Subcutaneous adipose tissue (tissue), 4 donors: ENCODE results near the gene NTRK1. TPM values are rescaled to one million over a fixed set of nuclear protein-coding genes. Genes with fewer than 3 reads are reported as not detected.

Experiments
- total RNA-seq, 4 donors: library from RNA; depleted of rRNA; stranded (reverse); fragments of >200 nt; gene quantifications; one replicate each; pipeline ENCODE4 v1.1.0, GENCODE V29; 2016
- TF ChIP-seq, protein P1 (sequence below): fragments of 450-650 bp; IDR thresholded peaks from one replicate; pipeline ENCODE4 v1.5.1; 2016; ENCODE audit warnings: low read depth, mild to moderate bottlenecking, control low read depth, antibody characterized with exemption, moderate library complexity

NTRK1 gene
- total RNA-seq, 4 donors from 2014 or later: 0.49 to 0.85 TPM; not detected in 2

DNA sequence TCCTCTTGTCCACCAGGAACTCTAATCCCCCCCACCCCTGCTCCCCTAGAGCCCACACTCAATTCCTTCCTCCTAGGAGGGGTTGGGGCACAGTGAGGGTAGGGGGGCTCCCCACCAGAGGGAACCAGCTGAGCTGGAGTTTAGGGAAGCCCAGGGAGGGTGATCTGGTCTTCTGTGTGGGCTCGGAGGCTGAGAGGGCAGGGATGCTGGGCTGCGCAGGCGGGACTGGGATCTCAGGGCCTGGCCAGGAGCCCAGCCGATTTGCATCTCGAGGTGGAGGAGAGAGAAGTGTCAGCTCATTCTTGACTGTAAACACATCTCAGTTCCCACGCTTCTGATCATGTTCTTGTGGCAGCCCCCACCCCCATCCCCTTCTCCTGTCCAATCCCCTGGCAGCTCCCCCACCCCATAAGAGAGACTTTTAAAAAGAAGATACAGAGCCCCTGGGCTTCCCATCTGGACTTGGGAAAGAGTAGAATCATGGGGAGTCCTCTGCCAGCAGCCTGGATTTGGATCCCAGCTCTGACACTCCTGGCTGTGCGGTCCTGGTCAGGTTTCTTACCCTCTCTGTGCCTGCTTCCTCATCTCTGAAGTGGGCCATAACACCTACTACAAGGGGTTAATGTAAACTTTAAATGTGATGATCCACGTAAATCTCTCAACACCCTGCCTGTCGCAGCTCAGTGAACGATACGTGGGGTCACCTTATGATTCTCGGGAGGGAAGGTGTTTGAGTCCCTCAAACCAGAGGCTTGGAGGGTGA lies 39.5 kb downstream of the NTRK1 start:
- TF ChIP-seq, protein P1, sequence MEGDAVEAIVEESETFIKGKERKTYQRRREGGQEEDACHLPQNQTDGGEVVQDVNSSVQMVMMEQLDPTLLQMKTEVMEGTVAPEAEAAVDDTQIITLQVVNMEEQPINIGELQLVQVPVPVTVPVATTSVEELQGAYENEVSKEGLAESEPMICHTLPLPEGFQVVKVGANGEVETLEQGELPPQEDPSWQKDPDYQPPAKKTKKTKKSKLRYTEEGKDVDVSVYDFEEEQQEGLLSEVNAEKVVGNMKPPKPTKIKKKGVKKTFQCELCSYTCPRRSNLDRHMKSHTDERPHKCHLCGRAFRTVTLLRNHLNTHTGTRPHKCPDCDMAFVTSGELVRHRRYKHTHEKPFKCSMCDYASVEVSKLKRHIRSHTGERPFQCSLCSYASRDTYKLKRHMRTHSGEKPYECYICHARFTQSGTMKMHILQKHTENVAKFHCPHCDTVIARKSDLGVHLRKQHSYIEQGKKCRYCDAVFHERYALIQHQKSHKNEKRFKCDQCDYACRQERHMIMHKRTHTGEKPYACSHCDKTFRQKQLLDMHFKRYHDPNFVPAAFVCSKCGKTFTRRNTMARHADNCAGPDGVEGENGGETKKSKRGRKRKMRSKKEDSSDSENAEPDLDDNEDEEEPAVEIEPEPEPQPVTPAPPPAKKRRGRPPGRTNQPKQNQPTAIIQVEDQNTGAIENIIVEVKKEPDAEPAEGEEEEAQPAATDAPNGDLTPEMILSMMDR: no peak

DNA sequence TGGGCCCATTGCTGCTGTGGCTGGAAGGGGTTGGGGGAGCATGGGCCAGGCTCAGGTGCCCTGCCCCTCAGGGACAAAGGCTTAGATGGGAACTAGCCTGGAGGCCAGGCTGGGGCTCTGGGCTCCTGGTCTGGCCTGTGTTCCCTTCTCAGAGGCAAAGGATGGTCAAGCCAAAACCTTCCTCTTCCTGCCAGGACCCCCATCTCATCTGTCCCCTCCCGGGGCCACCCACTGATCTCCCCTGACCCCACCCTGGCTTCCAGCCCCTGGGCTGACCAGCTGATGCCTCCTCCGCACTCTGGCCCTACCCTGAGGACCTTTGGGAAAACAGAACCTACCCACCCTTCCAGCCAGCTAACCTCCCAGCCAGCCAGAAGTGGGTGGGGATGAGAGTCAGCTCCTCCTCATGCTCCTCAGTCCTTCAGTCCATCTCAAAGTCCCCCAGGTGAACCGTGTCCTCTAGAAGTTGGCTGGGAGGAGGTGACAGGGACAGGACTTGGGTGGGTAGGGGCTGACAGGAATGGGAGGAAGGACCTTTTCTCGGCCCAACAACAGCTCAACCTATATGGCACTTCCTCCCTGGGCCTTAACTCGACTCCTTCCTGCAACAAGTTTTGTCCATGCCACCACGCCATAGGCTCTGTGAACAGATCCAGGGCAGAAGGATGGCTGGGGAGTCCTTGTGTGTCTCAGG lies 40.4 kb downstream of the NTRK1 start:
- TF ChIP-seq, protein P1: no peak

DNA sequence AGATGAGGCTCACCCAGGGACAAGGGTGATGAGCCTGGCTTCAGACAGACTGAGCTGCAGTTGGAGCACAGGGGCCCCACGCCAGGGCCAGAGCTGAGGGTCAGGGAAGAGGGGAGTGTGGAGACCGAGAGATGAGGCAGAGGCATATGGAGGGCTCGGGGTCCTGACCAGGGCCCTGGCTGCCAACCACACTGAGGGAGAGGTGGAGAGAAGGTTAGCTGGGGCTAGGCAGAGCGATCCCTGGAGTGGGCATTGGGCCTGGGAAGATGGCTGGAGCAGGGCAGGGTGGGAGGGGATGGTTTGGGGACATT lies 40.9 kb downstream of the NTRK1 start:
- TF ChIP-seq, protein P1: no peak

DNA sequence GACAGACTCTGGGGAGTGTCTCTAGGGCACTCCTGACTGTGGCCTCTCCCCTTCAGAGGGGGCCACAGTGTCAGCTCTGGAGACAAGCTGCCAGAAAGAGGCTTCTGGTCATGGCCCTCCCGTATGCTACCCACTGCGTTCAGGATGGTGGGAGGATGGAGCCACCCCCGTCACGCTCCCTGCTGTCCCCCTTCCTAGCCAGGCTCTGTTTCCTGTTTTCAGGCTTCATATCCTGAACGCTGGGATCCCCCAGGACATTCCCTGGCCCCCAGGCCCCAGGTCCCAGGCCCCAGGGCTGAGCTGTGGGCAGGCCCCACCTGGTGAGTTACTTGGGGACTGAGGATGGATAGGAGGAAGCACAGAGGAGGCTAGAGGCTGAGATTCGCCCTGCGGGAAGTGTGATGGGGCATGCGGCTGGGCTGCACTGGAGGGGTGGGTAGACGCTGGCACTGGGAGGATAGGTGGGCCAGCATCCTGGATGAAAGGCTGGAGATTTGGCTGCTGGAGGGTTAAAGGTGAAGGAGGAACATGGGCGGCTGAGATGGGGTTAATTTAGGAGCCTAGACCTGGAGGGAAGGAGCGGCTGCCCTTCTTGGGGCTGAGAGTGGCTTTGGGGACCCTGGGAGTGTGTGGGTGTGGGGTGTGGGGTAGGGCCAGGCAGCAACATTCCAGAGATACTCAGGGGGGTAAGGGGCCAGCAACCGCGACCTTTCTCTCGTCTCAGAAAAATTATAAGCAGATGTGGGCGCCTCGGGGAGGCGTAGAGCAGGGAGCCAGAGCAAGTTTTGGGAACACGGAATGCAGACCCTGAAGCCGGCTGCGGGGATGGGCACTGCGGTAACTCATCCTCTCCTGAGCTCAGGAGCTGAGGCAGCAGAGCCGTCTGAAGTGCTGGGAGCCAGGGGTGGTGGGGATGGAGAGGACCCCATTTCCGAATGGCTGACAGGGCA lies 41.6 kb downstream of the NTRK1 start:
- TF ChIP-seq, protein P1: no peak

DNA sequence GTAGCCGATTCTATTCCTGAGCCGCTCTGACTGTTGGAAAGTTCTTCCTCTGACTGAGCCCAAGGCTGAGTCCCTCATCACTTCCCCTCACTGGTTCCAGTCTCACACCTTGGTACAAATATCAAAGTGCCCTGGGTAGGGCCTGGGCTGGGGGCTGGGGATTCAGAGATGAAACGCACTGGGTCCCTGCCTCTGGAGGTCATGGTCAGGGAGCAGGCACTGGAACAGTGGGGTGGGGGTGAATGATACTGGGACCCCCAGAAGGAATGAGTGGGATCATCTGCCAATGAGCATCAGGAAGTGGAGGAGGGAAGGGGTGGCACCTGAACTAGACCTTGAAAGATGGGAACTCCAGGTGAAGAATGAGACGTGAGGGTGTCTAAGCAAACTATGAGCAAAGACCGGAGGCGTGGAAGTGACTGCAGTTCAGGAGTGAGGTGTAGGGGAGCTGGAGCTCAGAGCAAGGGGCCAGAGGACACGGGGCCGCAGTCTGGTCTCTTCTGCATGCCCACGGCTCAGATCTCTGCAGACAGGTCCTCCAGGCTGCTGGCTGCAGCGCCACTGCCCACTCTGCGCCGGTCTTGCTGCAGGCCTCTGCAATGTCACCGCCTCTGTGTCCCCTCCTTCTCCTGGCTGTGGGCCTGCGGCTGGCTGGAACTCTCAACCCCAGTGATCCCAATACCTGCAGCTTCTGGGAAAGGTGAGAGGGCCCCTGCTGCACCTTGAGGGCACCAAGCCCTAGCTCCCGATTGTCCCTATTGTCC lies 42.8 kb downstream of the NTRK1 start:
- TF ChIP-seq, protein P1: no peak

DNA sequence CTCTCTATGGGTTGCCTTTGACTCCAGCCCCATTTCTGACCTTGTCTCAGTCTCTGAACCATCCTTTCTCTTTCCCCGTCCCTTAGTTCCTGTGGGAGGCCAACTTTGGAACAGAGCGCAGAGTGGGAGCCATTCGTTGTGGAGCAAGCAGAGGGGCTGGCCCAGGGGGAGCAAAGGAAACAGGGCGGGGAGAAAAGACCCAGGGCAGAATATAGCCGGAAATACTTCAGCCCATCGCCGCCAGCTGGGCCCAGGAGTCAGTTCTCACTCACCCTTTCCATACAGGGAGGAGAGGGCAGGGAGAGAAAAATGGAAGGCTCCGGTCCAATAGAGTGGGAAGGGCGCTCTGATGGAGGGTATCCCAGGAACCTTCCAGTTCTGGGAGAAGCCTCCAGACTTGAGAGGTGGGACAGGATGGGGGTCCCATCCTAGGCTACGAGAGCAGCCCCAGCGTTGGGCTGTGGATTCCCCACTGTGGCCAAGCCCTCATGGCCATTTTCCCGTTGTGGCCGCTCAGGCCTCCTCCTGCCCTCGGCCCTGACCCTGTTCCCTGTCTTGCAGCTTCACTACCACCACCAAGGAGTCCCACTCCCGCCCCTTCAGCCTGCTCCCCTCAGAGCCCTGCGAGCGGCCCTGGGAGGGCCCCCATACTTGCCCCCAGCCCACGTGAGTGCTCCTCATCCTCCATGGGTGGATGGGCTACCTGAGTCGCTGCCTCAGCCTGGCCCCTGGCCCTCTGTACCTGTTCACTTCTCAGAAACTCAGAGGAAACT lies 43.7 kb downstream of the NTRK1 start:
- TF ChIP-seq, protein P1: no peak
